Embryonic facial prominence (tissue), 1 donor: ENCODE measurements around the gene DCD.

Experiments used
- DNase-seq: peaks from one replicate; pipeline ENCODE4 v3.0.0-alpha.2; 2016; ENCODE audit errors: extremely low spot score

Gene DCD

GRCh38 chr12:54608156-54608555 is 40.0 kb downstream of the DCD start:
- DNase-seq, result no peak

GRCh38 chr12:54606556-54606955 is 41.6 kb downstream of the DCD start:
- no peak for DNase-seq

GRCh38 chr12:54605138-54605970 is 42.8 kb downstream of the DCD start:
- DNase-seq, result no peak

DNA sequence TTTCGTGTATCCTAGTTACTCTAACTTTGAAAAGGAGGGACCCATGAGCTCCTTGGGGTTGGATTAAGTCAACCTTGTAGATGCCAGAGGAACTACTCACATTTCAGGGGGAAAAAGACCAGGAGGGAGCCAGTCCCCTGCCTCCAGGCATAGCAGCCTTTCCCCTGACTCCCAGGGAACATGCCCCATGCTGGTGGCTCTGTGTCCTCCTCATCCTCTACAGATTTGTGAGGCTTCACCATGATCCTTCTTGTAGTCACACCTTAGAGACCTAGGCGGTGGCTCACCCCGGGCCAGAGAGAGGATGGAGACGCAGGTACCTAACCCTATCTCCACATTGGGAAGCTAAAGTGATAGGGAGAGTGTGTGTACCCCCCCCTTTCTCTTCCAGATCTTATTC is 43.7 kb downstream of the DCD start:
- DNase-seq, result no peak

DNA sequence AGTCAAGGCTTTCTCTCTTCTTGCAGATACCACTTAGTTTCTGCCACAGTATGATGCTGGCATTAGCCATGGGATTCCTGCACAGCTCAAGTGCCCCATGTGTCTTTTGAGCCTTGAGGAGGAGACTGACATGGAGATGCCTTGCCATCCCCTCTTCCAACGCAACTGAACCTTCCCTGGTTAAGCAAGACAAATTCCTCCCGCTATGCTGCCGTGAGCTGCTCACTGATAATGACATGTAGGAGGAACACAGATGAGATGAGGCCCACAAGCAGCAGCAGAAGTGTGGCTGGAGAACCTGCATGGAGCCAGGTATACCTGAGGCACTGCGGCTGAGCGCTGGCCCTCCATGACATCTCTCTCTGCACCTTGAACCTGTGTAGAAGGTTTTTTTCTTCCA is 44.3 kb downstream of the DCD start:
- DNase-seq, result no peak

DNA sequence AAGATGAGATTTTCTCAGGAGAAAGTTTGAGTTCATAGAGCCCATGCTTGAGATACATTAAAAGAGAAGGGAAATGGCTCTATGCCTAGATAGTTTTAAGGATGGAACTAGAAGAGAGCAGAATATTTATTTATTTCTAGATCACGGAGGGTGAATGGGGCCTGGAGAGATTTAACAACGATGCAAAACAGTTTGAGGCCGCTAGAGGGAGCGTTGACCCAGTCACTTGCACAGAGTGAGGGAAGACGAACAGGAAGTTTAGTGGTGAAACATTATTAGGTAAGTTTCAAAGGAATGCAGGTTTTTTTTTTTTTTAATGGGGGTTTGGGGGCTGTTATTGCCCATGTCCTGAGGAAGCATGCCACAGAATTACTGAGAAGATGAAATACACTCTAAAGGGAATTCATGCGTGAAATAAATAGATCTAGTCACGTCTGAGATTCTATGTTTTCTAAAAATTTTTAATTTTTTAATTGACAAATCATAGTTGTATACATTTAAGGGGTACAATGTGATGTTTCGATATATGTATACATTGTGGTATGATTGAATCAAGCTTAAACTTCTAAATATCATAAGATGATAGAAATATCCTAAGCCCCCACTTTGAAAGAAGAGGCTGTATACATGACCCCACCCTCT is 44.9 kb downstream of the DCD start:
- peak; percentile 37 for DNase-seq

- no peak for DNase-seq
Measured at GRCh38 chr12:54602661-54603060, 45.5 kb downstream of the DCD start.

DNA sequence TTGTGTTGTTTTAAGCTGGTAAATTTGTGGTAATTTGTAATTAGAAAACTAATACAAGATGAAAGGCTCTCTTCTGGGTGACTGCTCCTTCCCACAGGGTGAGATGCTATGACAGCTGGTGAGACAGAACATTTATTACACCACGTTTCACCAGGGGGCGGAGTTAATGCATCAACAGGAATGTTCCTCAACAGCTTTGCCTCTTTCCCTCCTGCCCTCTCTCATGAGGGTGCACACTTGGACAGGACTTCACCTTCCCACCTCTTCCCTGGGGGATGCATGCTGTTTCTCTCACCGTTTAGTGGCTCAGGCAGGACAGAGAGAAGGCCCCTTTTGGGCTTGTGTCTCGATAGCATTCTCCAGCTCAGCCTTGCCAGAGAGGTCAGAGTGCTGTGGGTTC is 46.3 kb downstream of the DCD start:
- no peak for DNase-seq

- DNase-seq, result no peak
Measured at GRCh38 chr12:54598970-54599369, 49.2 kb downstream of the DCD start.

- DNase-seq, result no peak
Measured at GRCh38 chr12:54596526-54596946, 51.6 kb downstream of the DCD start.

- DNase-seq, result no peak
Measured at GRCh38 chr12:54595471-54595870, 52.7 kb downstream of the DCD start.
